Measurements from ENCODE around the gene ZNF350.
"Not testable (repeated sequence)": the region's sequence is repeated elsewhere in the genome, so short reads cannot be mapped to it uniquely, and the experiment has no call there.

ZNF350 gene

DNA sequence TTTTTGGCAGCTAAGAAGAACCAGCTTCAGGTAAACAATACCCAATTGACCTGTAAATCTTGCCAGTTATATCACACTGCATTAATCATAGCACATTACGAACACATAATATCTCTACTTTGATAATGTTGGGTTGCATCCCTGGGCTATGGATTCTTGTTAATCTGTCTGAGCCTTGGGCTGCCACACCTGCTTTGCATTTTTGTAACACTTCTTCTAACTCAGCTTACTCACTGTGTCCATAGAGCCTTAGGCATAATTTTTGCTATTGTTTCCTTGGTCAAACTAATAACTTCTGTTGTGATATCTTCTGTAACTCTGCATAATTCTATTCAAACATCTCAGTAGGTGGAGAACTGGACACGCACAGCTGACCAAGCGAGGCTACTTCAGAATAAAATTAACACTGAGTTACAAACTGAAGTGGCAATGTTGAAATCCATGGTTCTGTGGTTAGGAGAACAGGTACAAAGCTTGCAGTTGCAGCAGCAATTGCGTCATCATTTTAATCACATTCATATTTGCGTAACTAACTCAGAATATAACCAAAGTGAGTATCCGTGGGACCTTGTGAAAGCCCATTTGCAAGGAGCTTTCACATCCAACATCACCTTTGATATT, 6.4 kb downstream of the ZNF350 start:
- no peak for DNase-seq (ENCODE audit: low spot score)
- TF ChIP-seq, protein P1, sequence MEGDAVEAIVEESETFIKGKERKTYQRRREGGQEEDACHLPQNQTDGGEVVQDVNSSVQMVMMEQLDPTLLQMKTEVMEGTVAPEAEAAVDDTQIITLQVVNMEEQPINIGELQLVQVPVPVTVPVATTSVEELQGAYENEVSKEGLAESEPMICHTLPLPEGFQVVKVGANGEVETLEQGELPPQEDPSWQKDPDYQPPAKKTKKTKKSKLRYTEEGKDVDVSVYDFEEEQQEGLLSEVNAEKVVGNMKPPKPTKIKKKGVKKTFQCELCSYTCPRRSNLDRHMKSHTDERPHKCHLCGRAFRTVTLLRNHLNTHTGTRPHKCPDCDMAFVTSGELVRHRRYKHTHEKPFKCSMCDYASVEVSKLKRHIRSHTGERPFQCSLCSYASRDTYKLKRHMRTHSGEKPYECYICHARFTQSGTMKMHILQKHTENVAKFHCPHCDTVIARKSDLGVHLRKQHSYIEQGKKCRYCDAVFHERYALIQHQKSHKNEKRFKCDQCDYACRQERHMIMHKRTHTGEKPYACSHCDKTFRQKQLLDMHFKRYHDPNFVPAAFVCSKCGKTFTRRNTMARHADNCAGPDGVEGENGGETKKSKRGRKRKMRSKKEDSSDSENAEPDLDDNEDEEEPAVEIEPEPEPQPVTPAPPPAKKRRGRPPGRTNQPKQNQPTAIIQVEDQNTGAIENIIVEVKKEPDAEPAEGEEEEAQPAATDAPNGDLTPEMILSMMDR (IDR thresholded peaks at IDR 0.05; ENCODE audit: extremely low read depth, missing control alignments): no peak

DNA sequence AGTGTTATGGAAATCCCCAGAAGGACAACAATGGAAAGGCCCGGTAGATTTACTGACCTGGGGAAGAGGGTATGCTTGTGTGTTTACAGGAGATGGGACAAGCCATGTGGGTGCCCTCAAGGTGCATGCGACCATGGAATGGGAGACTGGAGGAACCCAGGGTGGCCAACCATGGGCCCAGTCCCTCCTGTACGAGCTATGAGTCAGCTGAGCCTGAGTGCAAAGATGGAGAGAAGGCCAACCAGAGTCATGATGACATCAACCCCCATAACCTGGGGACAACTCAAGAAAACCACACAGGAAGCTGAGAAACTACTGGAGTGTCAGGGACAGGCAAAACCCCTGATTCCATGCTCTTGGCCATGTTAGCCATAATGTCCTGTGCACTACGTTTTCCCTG, 7.8 kb downstream of the ZNF350 start:
- no peak for DNase-seq (ENCODE audit: low spot score)
- TF ChIP-seq, protein P1 (IDR thresholded peaks at IDR 0.05; ENCODE audit: extremely low read depth, missing control alignments): no peak

DNA sequence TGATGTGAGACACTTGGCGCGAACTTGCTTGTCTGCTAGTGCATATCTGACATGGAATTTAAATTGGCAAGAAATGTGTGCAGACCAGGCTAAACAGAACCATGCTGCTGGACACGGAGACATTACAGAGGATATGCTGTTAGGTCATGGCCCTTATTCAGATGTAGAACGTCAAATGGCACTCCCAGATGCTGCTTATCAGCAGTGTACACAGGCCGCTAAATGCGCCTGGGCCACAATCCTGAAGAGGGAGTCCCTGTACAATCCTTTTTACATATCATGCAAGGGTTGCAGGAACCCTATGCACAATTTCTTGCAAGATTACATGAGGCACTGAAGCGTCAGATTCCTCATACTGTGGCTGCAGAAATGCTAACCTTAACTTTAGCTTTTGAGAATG, 9.3 kb downstream of the ZNF350 start:
- TF ChIP-seq, protein P1 (IDR thresholded peaks at IDR 0.05; ENCODE audit: extremely low read depth, missing control alignments): no peak
- no peak for DNase-seq (ENCODE audit: low spot score)

DNA sequence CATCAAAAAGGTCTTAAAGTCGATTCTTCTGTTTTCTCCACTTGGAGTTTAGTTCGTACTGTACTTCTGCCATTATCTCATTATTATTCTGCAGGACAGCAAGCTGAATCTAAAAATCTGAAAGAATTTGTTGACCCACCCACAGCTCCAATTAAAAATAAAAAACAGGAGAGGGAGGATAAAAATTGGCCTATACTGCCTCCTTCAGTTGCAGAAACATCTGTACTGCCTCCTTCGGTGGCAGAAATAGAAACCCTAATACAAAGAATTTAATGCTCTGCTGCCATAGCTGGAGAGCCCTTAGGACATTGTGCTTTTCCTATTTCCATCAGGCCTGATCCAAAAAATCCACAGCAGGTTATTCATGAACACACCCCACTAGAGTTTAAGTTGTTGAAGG, 9.8 kb downstream of the ZNF350 start:
- DNase-seq (ENCODE audit: low spot score): no peak
- TF ChIP-seq, protein P1 (IDR thresholded peaks at IDR 0.05; ENCODE audit: extremely low read depth, missing control alignments): no peak

DNA sequence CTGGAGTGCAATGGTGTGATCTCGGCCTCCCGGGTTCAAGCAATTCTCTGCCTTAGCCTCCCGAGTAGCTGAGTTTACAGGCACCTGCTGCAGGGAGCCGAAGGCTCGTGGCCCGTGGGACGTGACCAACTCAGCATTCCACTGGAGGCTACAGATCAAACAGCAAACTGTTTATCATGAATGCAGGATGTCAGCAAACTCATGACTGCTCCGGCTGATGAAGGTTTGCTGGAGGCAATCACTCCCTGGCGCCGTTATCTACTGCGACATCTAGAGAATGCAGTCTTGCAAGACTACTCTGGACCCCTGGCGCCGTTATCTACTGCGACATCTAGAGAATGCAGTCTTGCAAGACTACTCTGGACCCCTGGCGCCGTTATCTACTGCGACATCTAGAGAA, 10.9 kb downstream of the ZNF350 start:
- DNase-seq (ENCODE audit: low spot score): not testable (repeated sequence)

DNA sequence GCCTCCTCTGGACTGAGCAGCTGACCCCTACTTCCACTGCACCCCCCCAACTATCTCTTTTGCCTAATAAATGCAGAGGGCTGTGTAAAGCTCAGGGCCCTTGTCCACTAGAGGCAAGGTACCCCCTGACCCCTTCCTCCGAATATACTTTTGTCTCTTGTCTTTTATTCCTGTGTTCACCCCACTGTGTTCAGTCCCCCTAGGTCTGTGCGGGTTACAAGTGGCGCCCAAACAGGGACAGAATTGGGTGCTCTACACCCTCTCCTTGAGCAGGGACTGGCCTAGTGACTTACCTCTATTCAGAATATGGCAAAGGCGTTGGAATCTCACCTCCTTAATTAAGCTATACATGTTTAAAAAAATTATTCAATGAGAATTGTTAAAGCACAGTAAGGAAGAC, 15.0 kb downstream of the ZNF350 start:
- TF ChIP-seq, protein P1 (IDR thresholded peaks at IDR 0.05; ENCODE audit: extremely low read depth, missing control alignments): no peak
- no peak for DNase-seq (ENCODE audit: low spot score)

DNA sequence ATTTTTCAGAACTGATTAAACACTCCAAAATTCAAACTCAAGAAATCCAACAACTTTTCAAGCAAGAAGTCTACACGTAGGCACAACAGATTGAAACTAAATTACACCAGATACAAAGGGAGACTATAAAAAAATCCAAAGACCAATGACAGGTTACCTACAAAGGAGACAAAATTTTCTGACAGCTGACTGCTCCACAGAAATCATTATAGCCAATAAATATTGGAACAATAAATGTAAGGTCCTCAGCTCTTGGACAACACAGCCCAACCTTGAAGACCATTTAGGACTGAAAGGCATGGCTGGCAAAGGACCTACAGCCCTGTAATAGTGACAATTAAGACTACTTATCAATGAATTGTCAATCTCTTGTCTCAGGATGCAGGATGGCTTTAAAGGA, 15.9 kb downstream of the ZNF350 start:
- TF ChIP-seq, protein P1 (IDR thresholded peaks at IDR 0.05; ENCODE audit: extremely low read depth, missing control alignments): no peak
- DNase-seq (ENCODE audit: low spot score): no peak

DNA sequence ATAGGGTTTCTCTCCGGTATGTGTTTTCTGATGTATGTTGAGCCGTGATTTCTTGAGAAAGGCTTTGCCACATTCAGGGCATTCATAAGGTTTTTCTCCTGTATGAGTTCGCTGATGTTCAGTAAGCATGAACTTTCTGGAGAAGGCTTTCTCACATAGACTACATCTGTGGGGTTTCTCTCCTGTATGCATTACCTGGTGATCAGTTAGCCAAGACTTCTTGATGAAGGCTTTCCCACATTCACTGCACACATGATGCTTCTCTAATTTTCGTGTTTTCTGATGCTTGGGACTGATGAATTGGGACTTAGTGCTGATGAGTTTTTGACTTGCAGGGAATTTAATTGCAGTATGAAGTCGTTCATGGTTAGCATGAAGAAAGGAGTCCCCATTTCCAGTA, 21.1 kb downstream of the ZNF350 start:
- no peak for DNase-seq (ENCODE audit: low spot score)
- TF ChIP-seq, protein P1 (IDR thresholded peaks at IDR 0.05; ENCODE audit: extremely low read depth, missing control alignments): no peak

DNA sequence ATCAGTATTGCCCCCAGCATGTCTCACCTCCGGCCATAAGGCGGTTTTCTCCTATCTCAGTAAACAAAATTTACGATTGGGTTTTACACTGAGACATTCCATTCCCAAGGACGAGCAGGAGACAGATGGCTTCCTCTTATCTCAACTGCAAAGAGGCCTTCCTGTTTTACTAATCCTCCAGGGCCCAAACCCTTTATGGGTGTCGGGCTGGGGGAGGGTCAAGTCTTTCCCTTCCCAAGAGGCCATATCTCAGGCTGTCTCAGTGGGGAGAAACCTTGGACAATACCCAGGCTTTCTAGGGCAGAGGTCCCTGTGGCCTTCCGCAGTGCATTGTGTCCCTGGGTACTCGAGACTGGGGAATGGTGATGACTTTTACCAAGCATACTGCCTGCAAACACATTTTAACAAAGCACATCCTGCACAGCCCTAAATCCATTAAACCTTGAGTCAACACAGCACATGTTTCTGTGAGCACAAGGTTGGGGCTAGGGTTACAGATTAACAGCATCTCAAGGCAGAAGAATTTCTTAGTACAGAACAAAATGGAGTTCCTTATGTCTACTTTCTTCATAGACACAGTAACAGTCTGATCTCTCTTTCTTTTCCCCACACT, 25.9 kb downstream of the ZNF350 start:
- DNase-seq (ENCODE audit: low spot score): not testable (repeated sequence)
